WTC11 (cell line): ENCODE results near the gene IL11RA. TPM values are rescaled to one million over a fixed set of nuclear protein-coding genes. Genes with fewer than 3 reads are reported as not detected.

Experiments
- ATAC-seq: fragments of 200-7000 bp; cut with Tn5 transposase; 2 replicates; pipeline ENCODE4 v1.10.0; 2021; ENCODE audit warnings: mild to moderate bottlenecking, moderate library complexity
- CTCF ChIA-PET: fragments of 300-600 bp; sonication (Branson Sonifier 250); formaldehyde crosslinking; loops from one replicate; lab custom pipeline; 2021; ENCODE audit warnings: antibody characterized with exemption; lab: Charles Lee
- POLR2A ChIA-PET: fragments of 350-600 bp; sonication (Branson Sonifier 250); formaldehyde crosslinking; loops from one replicate; lab custom pipeline; 2021; ENCODE audit warnings: antibody characterized with exemption; lab: Charles Lee
- DNase-seq: peaks from one replicate; pipeline ENCODE4 v3.0.0; 2021; ENCODE audit warnings: low spot score
- H3K27ac Mint-ChIP-seq: 2 replicates; pipeline ENCODE4 v1.8.0; 2021; ENCODE audit warnings: mixed read lengths
- H3K27me3 Mint-ChIP-seq: 2 replicates; pipeline ENCODE4 v1.8.0; 2021; ENCODE audit warnings: low read depth, mild to moderate bottlenecking, moderate library complexity, mixed read lengths
- H3K36me3 Mint-ChIP-seq: 2 replicates; pipeline ENCODE4 v1.8.0; 2021; ENCODE audit warnings: mixed read lengths
- H3K4me1 Mint-ChIP-seq: 2 replicates; pipeline ENCODE4 v1.8.0; 2022; ENCODE audit warnings: mixed read lengths
- H3K4me3 Mint-ChIP-seq: 2 replicates; pipeline ENCODE4 v1.8.0; 2021; ENCODE audit warnings: mild to moderate bottlenecking, moderate library complexity, mixed read lengths
- H3K9me3 Mint-ChIP-seq: 2 replicates; pipeline ENCODE4 v1.8.0; 2021; ENCODE audit warnings: mixed read lengths
- ARID4B ChIP-seq: sonication (generic); formaldehyde crosslinking; IDR thresholded peaks from 2 replicates; pipeline ENCODE4 v1.8.0; 2023; ENCODE audit warnings: missing genetic modification reagents, mild to moderate bottlenecking, borderline replicate concordance
- ELF4 ChIP-seq: sonication (generic); formaldehyde crosslinking; IDR thresholded peaks from 2 replicates; pipeline ENCODE4 v1.8.1; 2022; ENCODE audit warnings: low read depth, mild to moderate bottlenecking, moderate library complexity, missing genetic modification reagents
- ETV6 ChIP-seq: sonication (generic); formaldehyde crosslinking; IDR thresholded peaks from 2 replicates; pipeline ENCODE4 v1.8.1; 2022; ENCODE audit warnings: mild to moderate bottlenecking, missing genetic modification reagents
- FOXK1 ChIP-seq: sonication (generic); formaldehyde crosslinking; IDR thresholded peaks from 2 replicates; pipeline ENCODE4 v1.8.0; 2022; ENCODE audit warnings: mild to moderate bottlenecking, moderate library complexity, missing genetic modification reagents
- IRF1 ChIP-seq: sonication (generic); formaldehyde crosslinking; IDR thresholded peaks from 2 replicates; pipeline ENCODE4 v1.8.0; 2023; ENCODE audit warnings: missing genetic modification reagents
- IRF2 ChIP-seq: sonication (generic); formaldehyde crosslinking; IDR thresholded peaks from 2 replicates; pipeline ENCODE4 v1.8.0; 2022; ENCODE audit warnings: low read depth, missing genetic modification reagents, borderline replicate concordance
- JAZF1 ChIP-seq: fragments of 250-450 bp; sonication (Bioruptor Pico); IDR thresholded peaks from 2 replicates; pipeline ENCODE4 v1.9.0; 2021; ENCODE audit warnings: moderate library complexity, mild to moderate bottlenecking, inconsistent platforms
- NFATC4 ChIP-seq: fragments of 250-450 bp; sonication (Bioruptor Pico); IDR thresholded peaks from 2 replicates; pipeline ENCODE4 v1.9.0; 2021; ENCODE audit warnings: mild to moderate bottlenecking
- NFYB ChIP-seq: sonication (generic); formaldehyde crosslinking; conservative IDR thresholded peaks from 2 replicates; pipeline ENCODE4 v1.8.0; 2022; ENCODE audit warnings: low read depth, missing genetic modification reagents
- SMAD4 ChIP-seq: sonication (generic); formaldehyde crosslinking; IDR thresholded peaks from 2 replicates; pipeline ENCODE4 v1.8.0; 2022; ENCODE audit warnings: mild to moderate bottlenecking, missing genetic modification reagents
- ZNF281 ChIP-seq: sonication (generic); formaldehyde crosslinking; IDR thresholded peaks from 2 replicates; pipeline ENCODE4 v1.8.0; 2023; ENCODE audit warnings: mild to moderate bottlenecking, missing genetic modification reagents
- total RNA-seq: library from RNA; stranded (reverse); gene quantifications from 3 replicates; pipeline ENCODE4 v1.2.3, GENCODE V29; 2021
- TF ChIP-seq, protein P1 (sequence below): sonication (generic); formaldehyde crosslinking; conservative IDR thresholded peaks from 2 replicates; pipeline ENCODE4 v1.8.1; 2023; ENCODE audit warnings: mild to moderate bottlenecking, low read depth, missing genetic modification reagents, moderate library complexity
- TF ChIP-seq, protein P2 (sequence below): sonication (generic); formaldehyde crosslinking; conservative IDR thresholded peaks from 2 replicates; pipeline ENCODE4 v1.8.1; 2022; ENCODE audit warnings: mild to moderate bottlenecking, missing genetic modification reagents
- TF ChIP-seq, protein P3 (sequence below): sonication (generic); formaldehyde crosslinking; IDR thresholded peaks from 2 replicates; pipeline ENCODE4 v1.8.0; 2022; ENCODE audit warnings: mild to moderate bottlenecking, missing genetic modification reagents
- TF ChIP-seq, protein P4 (sequence below): fragments of 200-600 bp; IDR thresholded peaks from 2 replicates; pipeline ENCODE4 v1.8.0; 2022; ENCODE audit warnings: antibody characterized with exemption

IL11RA gene
- total RNA-seq, 1 experiment from 2014 or later, result 8.6 TPM

GRCh38 chr9:34693560-34693959, 41.6 kb downstream of the IL11RA start:
- CTCF ChIA-PET, result interaction anchor here (0.7 to 9.0 kb wide), 3 partner anchors 7 to 982 kb away, joined by 3 to 60 read pairs (median 13); no protein-coding TSS in a partner anchor

More at GRCh38 chr9:34693560-34693959, 41.6 kb downstream of the IL11RA start:
- TF ChIP-seq SMAD4 (CRISPR knock-in tag) (no peak), NFATC4 (CRISPR knock-in tag) (no peak), NFYB (CRISPR knock-in tag) (no peak), IRF1 (CRISPR knock-in tag) (no peak), ETV6 (CRISPR knock-in tag) (no peak), FOXK1 (CRISPR knock-in tag) (no peak), JAZF1 (no peak), ARID4B (no peak), ELF4 (CRISPR knock-in tag) (no peak), ZNF281 (CRISPR knock-in tag) (no peak), IRF2 (CRISPR knock-in tag) (no peak)
- TF ChIP-seq, protein P1, sequence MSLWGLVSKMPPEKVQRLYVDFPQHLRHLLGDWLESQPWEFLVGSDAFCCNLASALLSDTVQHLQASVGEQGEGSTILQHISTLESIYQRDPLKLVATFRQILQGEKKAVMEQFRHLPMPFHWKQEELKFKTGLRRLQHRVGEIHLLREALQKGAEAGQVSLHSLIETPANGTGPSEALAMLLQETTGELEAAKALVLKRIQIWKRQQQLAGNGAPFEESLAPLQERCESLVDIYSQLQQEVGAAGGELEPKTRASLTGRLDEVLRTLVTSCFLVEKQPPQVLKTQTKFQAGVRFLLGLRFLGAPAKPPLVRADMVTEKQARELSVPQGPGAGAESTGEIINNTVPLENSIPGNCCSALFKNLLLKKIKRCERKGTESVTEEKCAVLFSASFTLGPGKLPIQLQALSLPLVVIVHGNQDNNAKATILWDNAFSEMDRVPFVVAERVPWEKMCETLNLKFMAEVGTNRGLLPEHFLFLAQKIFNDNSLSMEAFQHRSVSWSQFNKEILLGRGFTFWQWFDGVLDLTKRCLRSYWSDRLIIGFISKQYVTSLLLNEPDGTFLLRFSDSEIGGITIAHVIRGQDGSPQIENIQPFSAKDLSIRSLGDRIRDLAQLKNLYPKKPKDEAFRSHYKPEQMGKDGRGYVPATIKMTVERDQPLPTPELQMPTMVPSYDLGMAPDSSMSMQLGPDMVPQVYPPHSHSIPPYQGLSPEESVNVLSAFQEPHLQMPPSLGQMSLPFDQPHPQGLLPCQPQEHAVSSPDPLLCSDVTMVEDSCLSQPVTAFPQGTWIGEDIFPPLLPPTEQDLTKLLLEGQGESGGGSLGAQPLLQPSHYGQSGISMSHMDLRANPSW (CRISPR knock-in tag), result no peak
- TF ChIP-seq, protein P2, sequence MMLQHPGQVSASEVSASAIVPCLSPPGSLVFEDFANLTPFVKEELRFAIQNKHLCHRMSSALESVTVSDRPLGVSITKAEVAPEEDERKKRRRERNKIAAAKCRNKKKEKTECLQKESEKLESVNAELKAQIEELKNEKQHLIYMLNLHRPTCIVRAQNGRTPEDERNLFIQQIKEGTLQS (CRISPR knock-in tag), result no peak
- TF ChIP-seq, protein P3, sequence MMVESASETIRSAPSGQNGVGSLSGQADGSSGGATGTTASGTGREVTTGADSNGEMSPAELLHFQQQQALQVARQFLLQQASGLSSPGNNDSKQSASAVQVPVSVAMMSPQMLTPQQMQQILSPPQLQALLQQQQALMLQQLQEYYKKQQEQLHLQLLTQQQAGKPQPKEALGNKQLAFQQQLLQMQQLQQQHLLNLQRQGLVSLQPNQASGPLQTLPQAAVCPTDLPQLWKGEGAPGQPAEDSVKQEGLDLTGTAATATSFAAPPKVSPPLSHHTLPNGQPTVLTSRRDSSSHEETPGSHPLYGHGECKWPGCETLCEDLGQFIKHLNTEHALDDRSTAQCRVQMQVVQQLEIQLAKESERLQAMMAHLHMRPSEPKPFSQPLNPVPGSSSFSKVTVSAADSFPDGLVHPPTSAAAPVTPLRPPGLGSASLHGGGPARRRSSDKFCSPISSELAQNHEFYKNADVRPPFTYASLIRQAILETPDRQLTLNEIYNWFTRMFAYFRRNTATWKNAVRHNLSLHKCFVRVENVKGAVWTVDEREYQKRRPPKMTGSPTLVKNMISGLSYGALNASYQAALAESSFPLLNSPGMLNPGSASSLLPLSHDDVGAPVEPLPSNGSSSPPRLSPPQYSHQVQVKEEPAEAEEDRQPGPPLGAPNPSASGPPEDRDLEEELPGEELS (CRISPR knock-in tag), result no peak
- TF ChIP-seq, protein P4, sequence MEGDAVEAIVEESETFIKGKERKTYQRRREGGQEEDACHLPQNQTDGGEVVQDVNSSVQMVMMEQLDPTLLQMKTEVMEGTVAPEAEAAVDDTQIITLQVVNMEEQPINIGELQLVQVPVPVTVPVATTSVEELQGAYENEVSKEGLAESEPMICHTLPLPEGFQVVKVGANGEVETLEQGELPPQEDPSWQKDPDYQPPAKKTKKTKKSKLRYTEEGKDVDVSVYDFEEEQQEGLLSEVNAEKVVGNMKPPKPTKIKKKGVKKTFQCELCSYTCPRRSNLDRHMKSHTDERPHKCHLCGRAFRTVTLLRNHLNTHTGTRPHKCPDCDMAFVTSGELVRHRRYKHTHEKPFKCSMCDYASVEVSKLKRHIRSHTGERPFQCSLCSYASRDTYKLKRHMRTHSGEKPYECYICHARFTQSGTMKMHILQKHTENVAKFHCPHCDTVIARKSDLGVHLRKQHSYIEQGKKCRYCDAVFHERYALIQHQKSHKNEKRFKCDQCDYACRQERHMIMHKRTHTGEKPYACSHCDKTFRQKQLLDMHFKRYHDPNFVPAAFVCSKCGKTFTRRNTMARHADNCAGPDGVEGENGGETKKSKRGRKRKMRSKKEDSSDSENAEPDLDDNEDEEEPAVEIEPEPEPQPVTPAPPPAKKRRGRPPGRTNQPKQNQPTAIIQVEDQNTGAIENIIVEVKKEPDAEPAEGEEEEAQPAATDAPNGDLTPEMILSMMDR, result no peak
- Mint-ChIP-seq H3K4me1 (0 out of 2 replicates have a peak, but pooled peaks cover 4% of the 10 kb centered on the region), H3K9me3 (no peaks in the 10 kb centered on the region), H3K4me3 (no peak overlapping the region), H3K36me3 (no peaks in the 10 kb centered on the region), H3K27me3 (peaks cover 16% of the 10 kb centered on the region), H3K27ac (no peak overlapping the region)
- ATAC-seq, result no peak
- POLR2A ChIA-PET, result no interaction called here
- no peak for DNase-seq
